Adipocyte (in vitro differentiated cells): ENCODE results near the gene KDM4C.

Source experiments
- DNase-seq: peaks from one replicate; pipeline ENCODE4 v3.0.0-alpha.2; 2015; ENCODE audit warnings: low read depth
- H3K27me3 ChIP-seq: replicated peaks from 2 replicates; pipeline ENCODE4 v1.7.0; 2013; ENCODE audit warnings: mild to moderate bottlenecking, low read length, moderate library complexity; ENCODE audit not compliant: control insufficient read depth, insufficient read depth
- H3K36me3 ChIP-seq: 2 replicates; pipeline ENCODE4 v1.7.0; 2013; ENCODE audit warnings: low read length, mild to moderate bottlenecking, moderate library complexity; ENCODE audit not compliant: control insufficient read depth, insufficient read depth, severe bottlenecking
- H3K4me1 ChIP-seq: 2 replicates; pipeline ENCODE4 v1.7.0; 2013; ENCODE audit warnings: mild to moderate bottlenecking, low read length, moderate library complexity; ENCODE audit not compliant: control insufficient read depth, insufficient read depth
- H3K4me3 ChIP-seq: 2 replicates; pipeline ENCODE4 v1.7.0; 2013; ENCODE audit warnings: mild to moderate bottlenecking, low read length, moderate library complexity
- H3K9ac ChIP-seq: 2 replicates; pipeline ENCODE4 v1.7.0; 2013; ENCODE audit warnings: mild to moderate bottlenecking, low read length, moderate library complexity
- H3K9me3 ChIP-seq: 2 replicates; pipeline ENCODE4 v1.7.0; 2013; ENCODE audit warnings: mild to moderate bottlenecking, low read length, moderate library complexity; ENCODE audit not compliant: control insufficient read depth

KDM4C gene

DNA sequence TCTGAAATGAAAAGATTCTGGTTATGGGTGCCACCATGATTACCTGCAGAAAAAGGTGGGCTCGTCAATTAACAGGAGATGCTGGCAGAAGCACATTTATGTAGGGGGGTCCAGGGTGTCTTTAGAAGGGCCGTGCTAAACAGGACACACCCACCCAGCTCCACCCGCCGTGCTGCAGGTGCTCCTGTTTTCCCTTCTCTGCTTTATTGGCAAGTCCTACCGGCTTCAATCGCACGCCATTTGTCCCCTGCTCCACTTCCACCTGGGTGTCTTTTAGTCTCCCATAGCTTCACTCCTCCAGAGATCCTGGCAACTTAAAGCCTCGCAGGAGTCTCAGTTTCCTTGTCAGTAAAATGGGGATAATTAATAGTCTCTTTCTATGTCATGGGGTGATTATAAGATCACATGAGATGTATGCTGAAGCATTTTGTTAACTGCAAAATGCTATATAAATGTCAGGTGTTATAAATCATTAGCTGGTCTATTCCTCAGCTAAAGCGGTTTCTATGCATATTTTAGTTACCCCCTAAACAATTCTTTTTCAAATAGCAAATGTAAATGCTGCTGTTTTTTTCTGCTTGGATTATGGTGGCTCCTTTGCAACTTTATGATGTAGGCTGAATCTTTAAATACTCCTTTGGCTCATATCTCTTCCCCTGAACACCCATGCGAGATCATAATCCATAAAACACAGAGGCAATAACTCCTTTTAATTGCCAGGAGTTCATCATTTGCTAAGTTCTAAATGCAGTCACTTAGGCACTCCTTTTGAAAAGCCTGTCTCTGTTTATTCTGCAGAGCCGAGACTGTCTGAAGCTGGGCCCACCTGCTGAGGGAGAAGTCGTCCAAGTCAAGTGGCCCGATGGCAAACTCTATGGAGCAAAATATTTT, 406.9 kb downstream of the KDM4C start:
- no peak overlapping the region for H3K9ac ChIP-seq
- no peaks in the 10 kb centered on the region for H3K9me3 ChIP-seq
- H3K4me3 ChIP-seq: no peak overlapping the region
- no peak for DNase-seq
- H3K36me3 ChIP-seq: peaks cover 24% of the 10 kb centered on the region
- peaks cover 3% of the 10 kb centered on the region for H3K4me1 ChIP-seq
- no peaks in the 10 kb centered on the region for H3K27me3 ChIP-seq

DNA sequence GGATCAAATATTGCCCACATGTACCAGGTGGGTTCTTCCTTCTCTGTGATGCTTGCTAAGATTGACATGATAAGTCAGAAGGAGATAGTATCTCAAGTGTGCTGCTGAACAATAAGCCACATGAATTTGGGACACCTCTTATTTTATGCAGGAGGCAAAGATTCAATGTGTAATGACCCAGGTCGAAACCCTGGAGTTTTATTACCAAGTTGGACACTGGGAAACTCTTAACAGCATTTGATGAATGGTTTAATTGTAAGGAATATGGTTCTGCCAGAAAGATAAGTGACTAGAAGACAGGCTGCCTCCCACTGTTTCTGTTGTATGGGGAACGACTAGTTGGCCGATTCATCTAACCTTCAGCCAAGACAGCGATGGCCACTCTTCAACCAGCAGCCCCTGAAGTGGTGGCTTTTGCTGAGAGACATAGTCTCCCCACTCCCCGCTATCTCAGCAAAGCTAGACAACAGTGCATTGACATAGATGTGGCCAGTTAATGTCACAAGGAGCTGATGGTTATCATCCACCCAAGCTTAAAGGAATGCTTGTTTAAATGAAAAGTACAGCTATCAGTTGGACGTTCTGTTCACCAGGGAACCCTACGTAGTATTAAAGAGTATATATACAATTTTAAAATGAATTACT, 407.7 kb downstream of the KDM4C start:
- no peaks in the 10 kb centered on the region for H3K9me3 ChIP-seq
- no peak overlapping the region for H3K4me3 ChIP-seq
- peaks cover 24% of the 10 kb centered on the region for H3K36me3 ChIP-seq
- DNase-seq: no peak
- no peak overlapping the region for H3K9ac ChIP-seq
- H3K4me1 ChIP-seq: peaks cover 7% of the 10 kb centered on the region
- no peaks in the 10 kb centered on the region for H3K27me3 ChIP-seq

DNA sequence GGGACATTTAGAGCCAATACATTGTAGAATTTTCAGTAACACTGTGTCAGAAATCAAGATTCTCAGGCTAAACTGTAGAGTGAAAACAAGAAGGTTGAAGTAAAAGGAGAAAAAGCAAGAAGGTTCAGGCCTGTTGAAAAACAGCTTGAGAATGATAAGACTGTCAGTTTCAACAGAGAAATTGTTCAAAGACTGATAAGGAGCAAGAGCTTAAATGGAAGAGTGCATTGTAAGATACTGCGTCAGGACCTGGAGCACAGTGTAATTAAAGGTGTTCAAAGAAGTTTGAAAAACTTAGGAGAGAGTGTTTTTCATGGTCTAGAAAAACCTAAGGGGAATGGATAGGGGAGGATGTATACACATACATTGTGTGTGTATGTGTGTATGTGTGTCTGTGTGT, 408.3 kb downstream of the KDM4C start:
- no peaks in the 10 kb centered on the region for H3K9me3 ChIP-seq
- no peak overlapping the region for H3K9ac ChIP-seq
- H3K36me3 ChIP-seq: peaks cover 24% of the 10 kb centered on the region
- DNase-seq: no peak
- H3K27me3 ChIP-seq: no peaks in the 10 kb centered on the region
- H3K4me3 ChIP-seq: no peak overlapping the region
- peaks cover 7% of the 10 kb centered on the region for H3K4me1 ChIP-seq

DNA sequence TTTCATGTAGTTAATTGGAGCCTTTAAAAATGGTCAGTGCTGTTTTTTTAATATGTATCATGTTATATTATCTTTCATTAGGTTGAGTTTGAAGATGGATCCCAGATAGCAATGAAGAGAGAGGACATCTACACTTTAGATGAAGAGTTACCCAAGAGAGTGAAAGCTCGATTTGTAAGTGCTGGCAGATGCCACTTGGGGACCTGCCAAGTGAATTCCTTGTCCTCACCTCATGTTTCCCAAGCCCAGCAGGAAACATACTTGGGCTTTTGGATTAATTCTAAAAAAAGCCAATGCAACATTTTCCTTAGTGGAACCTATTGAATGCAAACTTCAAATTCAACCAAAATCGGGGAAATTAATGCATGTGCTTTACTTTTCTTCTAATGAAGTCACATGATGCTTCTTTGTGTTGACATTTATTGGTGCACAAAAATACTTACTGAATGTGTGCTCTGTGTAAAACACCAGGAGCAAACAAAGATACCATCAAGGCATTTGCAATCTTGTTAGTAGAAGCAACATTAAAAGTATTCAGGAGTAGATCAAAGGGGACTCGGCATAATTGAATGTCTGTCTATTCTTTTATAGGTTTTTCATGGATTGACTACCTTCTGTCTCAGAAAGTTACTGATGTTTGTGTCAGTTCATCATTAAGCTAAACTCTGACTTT, 412.1 kb downstream of the KDM4C start:
- peak; percentile 14 for DNase-seq
- H3K9ac ChIP-seq: no peak overlapping the region
- no peak overlapping the region for H3K4me3 ChIP-seq
- H3K9me3 ChIP-seq: no peaks in the 10 kb centered on the region
- peaks cover 14% of the 10 kb centered on the region for H3K4me1 ChIP-seq
- H3K27me3 ChIP-seq: no peaks in the 10 kb centered on the region
- H3K36me3 ChIP-seq: peaks cover 28% of the 10 kb centered on the region

DNA sequence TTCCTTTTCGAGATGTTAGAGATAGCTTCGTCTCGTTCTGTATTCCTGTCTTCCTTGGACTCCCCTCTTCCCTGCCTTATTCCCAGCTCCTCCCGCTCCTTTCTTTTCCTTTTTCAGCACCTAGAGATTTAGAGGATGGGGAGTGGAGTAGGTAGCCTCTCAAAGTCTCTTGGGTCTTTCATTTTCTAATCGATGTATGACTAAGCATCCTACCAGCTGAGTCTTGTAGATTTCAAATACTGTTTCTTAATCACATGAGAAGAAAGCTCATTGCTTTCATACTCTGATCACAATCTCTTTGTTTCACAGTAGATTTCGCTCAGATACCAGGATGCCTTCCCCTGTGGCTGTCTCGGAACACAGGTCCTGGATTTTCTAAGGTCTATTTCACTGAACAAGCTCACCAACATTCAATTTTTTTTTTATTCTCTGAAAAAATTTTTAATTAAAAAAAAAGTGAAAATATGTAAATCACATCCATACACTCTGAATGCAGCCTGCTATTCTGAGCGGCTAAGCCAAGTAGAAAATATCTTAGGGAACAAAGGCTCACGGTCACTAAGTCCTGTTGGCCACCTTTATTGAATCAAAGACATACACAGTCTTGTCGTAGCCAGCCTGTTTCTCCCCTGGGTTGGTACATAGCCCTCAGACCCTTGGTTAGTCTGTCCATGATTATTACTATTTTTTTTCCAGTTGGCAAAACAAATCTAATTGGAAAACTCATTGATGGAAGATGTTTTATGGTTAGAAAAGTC, 413.8 kb downstream of the KDM4C start:
- no peak for DNase-seq
- Histone ChIP-seq H3K4me3 (no peak overlapping the region), H3K9me3 (no peaks in the 10 kb centered on the region), H3K36me3 (peaks cover 25% of the 10 kb centered on the region), H3K9ac (no peak overlapping the region), H3K27me3 (no peaks in the 10 kb centered on the region), H3K4me1 (peaks cover 14% of the 10 kb centered on the region)

DNA sequence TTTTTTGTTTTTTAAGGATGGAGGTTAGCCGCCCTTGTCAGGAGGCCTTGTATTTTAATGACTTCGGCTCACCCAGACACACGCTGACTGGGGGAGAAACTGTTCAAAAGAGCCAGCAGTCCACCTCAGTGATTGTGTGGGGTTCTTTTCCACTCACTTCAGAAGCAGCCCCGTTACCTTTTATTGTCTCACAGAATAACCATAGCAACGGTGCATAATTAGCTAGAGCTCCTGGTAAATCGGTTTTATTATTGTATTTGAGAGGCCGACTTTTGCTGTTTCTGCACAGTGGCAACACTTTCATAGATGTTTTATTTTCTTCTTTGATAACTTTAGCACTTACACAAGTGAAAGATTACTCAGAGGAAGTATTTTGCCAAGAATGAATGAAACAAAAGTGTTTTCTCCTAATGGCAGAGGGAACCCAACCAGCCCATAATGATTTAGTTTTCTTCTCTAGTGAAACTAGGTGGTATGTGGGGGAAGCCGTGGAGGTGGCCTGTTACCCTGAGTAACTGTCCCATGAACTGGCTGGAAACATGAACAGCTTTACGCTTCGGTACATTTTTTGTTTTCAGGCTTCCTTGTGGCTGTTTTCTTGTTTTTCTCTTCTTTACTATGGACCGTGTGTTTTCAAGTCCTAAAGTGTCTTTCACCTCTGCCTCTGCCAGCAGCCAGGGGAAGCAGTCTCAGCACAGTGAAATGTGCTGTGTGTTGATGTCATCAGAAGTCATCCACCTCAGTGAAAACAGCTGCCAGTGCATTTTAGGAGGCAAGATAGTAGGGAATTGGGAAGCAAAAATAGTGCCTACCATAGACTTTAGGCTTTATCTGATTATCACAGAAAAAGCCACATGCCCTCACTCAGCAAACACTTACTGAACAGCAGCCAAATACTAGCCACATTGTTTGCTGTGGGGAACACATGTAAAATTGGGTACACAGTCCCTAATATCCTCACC, 414.7 kb downstream of the KDM4C start:
- H3K36me3 ChIP-seq: peaks cover 19% of the 10 kb centered on the region
- no peak overlapping the region for H3K4me3 ChIP-seq
- H3K4me1 ChIP-seq: peaks cover 14% of the 10 kb centered on the region
- peak; percentile 5 for DNase-seq
- no peak overlapping the region for H3K9ac ChIP-seq
- no peaks in the 10 kb centered on the region for H3K27me3 ChIP-seq
- no peaks in the 10 kb centered on the region for H3K9me3 ChIP-seq

DNA sequence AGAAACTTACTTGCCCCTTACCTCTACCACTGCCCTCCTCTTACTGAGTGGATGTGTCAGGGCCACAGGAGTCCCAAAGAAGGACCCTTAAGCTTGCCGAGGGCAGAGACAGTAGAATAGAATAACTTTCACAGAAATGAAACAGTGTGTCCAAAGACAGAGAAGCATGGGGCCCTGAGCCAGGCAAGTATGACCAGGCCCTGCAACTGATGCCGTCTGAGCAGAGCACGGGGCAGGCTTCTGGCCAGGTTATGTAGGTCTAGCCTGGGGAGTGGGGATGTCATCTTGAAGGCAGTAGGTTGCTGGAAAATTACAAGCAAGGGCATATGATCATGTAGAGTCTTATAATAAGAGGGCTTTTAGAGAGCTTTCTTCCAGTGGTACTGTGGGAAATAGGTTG, 415.4 kb downstream of the KDM4C start:
- Histone ChIP-seq H3K27me3 (no peaks in the 10 kb centered on the region), H3K36me3 (peaks cover 20% of the 10 kb centered on the region), H3K9me3 (no peaks in the 10 kb centered on the region), H3K4me1 (peaks cover 14% of the 10 kb centered on the region), H3K9ac (no peak overlapping the region), H3K4me3 (no peak overlapping the region)
- DNase-seq: no peak

DNA sequence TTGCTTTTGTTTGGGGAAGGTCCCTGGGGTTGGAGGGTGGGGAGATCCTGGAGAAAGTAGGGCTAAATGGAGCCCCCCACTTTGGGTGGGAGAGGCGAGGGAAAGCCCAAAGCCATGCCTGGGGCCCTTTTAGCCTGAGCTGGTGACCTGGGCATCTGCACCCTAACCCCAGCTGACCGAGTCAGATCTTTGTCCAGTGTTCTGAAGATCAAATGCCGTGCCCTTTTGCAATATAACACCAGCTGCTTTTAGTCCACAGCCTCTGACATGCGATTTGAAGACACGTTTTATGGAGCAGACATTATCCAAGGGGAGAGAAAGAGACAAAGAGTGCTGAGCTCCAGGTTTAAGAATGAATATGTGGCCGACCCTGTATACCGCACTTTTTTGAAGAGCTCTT, 416.5 kb downstream of the KDM4C start:
- Histone ChIP-seq H3K36me3 (peaks cover 20% of the 10 kb centered on the region), H3K27me3 (no peaks in the 10 kb centered on the region), H3K4me1 (peaks cover 14% of the 10 kb centered on the region), H3K4me3 (no peak overlapping the region), H3K9me3 (no peaks in the 10 kb centered on the region), H3K9ac (no peak overlapping the region)
- no peak for DNase-seq

DNA sequence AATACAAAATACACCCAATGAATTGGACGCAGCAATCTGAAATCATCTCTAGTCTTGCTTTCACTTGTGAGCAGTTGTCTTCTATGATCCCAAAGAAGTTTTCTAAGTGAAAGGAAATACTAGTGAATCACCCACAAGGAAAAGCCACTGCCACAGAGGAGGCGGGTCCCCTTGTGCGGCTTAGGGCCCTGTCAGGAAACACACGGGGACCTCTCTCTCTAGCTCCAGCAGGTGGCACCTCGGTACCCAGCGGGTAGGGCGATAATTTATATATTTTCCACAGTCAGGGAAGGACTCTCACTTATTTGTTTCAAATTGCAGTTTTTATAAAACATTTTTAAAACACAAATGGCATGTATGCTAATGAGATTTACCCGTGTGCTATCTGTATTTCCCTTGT, 417.1 kb downstream of the KDM4C start:
- no peak overlapping the region for H3K9ac ChIP-seq
- peaks cover 9% of the 10 kb centered on the region for H3K4me1 ChIP-seq
- no peaks in the 10 kb centered on the region for H3K27me3 ChIP-seq
- no peaks in the 10 kb centered on the region for H3K9me3 ChIP-seq
- no peak for DNase-seq
- no peak overlapping the region for H3K4me3 ChIP-seq
- H3K36me3 ChIP-seq: peaks cover 20% of the 10 kb centered on the region

DNA sequence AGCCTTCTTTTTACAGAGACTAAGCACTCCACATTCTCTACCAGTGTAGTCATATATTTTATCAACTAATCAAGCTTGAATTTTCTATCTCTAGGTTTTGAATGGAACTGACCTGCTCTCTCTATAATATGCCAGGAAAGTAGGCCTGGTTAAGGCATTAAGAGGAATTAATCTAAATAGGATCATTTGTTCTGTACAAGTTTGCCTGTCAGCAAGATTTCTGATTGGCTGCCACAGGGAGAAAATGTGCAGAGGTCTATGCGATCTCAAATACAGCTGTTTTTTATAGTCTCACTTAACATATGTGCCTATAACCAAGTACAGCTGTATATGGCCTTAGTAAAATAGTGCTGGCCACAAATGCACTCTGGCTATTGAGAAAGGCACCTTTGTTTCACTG, 418.8 kb downstream of the KDM4C start:
- no peak for DNase-seq
- Histone ChIP-seq H3K9me3 (no peaks in the 10 kb centered on the region), H3K4me3 (no peak overlapping the region), H3K36me3 (peaks cover 20% of the 10 kb centered on the region), H3K27me3 (no peaks in the 10 kb centered on the region), H3K4me1 (peaks cover 7% of the 10 kb centered on the region), H3K9ac (no peak overlapping the region)
